Breast epithelium (tissue), 3 donors: ENCODE data around the gene MAST1.

Source experiments
- POLR2A ChIP-seq: fragments of 450-650 bp; IDR thresholded peaks from one replicate; pipeline ENCODE4 v1.6.1; 2016; ENCODE audit warnings: antibody characterized with exemption, mild to moderate bottlenecking, moderate library complexity
- POLR2AphosphoS5 ChIP-seq, 3 donors: sonication (generic); formaldehyde crosslinking; IDR thresholded peaks; one replicate each; pipeline ENCODE4 v1.6.1; 2017; ENCODE audit warnings: antibody characterized with exemption in 3 of 3
- TF ChIP-seq, protein P1 (sequence below), 3 donors: fragments of 450-650 bp; IDR thresholded peaks; one replicate each; pipeline ENCODE4 v1.5.1; 2016 to 2017; ENCODE audit warnings: antibody characterized with exemption in 3 of 3, mild to moderate bottlenecking in 3 of 3, moderate library complexity in 3 of 3

DNA sequence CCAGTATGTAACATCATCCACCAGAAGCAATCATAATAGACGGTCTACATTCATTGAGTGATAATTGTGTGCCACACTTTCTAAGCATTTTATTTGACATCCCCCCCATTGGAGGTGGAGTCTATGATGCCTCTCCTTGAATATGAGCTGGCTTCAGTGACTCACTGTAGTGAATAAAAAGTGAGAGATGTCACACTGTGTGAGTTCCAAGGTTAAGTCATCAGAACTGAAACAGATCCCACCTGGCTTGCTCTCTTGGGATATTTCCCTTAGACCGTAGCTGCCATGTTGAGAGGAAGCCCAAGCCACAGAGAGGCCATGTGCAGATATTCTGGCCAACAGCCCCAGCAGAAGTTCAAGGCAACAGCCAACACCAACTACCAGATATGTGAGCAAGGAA is 16.6 kb upstream of the MAST1 start:
- TF ChIP-seq, protein P1, sequence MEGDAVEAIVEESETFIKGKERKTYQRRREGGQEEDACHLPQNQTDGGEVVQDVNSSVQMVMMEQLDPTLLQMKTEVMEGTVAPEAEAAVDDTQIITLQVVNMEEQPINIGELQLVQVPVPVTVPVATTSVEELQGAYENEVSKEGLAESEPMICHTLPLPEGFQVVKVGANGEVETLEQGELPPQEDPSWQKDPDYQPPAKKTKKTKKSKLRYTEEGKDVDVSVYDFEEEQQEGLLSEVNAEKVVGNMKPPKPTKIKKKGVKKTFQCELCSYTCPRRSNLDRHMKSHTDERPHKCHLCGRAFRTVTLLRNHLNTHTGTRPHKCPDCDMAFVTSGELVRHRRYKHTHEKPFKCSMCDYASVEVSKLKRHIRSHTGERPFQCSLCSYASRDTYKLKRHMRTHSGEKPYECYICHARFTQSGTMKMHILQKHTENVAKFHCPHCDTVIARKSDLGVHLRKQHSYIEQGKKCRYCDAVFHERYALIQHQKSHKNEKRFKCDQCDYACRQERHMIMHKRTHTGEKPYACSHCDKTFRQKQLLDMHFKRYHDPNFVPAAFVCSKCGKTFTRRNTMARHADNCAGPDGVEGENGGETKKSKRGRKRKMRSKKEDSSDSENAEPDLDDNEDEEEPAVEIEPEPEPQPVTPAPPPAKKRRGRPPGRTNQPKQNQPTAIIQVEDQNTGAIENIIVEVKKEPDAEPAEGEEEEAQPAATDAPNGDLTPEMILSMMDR (IDR thresholded peaks at IDR 0.05) = no peak
- TF ChIP-seq POLR2AphosphoS5 (IDR thresholded peaks at IDR 0.05) = no peak
- no peak for TF ChIP-seq POLR2A
